GM10266 (cell line): ENCODE results near the gene CDH22.

Experiments
- DNase-seq: peaks from one replicate; pipeline ENCODE4 v3.0.0; 2012; ENCODE audit errors: extremely low spot score
- TF ChIP-seq, protein P1 (sequence below): IDR thresholded peaks from 2 replicates; pipeline ENCODE4 v1.5.1; 2012; ENCODE audit warnings: mild to moderate bottlenecking, low read depth; ENCODE audit not compliant: control insufficient read depth, insufficient read depth; ENCODE audit errors: missing control alignments

Gene CDH22

DNA sequence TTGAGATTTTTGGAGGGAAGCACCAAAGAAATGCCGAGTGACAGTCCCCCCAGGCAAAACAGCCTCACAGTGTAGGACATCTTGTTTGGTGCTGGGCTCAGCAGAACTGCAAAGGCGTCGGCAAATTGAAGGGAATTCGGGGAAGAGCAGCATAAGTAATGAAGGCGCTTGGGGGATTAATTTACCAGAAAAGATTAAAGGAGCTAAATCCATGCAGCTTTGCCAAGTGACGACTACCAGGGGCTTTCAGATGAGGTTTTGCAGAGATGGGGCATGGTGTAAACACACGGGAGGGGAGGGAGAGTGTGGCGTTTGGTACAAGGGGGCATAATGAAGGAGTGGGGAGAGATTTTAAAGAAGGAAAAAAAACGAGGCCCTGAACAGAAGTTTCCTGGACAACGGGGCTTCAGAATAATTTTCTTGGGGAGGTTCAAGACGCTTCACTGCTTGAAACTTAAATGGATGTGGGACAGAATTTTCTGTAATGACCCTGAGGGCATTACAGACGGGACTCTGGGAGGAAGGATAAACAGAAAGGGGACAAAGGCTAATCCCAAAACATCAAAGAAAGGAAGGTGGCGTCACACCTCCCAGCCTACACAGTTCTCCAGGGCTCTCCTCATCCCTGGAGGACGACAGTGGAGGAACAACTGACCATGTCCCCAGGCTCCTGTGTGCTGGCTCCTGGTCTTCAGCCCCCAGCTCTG is 45.4 kb upstream of the CDH22 start:
- DNase-seq: no peak
- TF ChIP-seq, protein P1, sequence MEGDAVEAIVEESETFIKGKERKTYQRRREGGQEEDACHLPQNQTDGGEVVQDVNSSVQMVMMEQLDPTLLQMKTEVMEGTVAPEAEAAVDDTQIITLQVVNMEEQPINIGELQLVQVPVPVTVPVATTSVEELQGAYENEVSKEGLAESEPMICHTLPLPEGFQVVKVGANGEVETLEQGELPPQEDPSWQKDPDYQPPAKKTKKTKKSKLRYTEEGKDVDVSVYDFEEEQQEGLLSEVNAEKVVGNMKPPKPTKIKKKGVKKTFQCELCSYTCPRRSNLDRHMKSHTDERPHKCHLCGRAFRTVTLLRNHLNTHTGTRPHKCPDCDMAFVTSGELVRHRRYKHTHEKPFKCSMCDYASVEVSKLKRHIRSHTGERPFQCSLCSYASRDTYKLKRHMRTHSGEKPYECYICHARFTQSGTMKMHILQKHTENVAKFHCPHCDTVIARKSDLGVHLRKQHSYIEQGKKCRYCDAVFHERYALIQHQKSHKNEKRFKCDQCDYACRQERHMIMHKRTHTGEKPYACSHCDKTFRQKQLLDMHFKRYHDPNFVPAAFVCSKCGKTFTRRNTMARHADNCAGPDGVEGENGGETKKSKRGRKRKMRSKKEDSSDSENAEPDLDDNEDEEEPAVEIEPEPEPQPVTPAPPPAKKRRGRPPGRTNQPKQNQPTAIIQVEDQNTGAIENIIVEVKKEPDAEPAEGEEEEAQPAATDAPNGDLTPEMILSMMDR: no peak

DNA sequence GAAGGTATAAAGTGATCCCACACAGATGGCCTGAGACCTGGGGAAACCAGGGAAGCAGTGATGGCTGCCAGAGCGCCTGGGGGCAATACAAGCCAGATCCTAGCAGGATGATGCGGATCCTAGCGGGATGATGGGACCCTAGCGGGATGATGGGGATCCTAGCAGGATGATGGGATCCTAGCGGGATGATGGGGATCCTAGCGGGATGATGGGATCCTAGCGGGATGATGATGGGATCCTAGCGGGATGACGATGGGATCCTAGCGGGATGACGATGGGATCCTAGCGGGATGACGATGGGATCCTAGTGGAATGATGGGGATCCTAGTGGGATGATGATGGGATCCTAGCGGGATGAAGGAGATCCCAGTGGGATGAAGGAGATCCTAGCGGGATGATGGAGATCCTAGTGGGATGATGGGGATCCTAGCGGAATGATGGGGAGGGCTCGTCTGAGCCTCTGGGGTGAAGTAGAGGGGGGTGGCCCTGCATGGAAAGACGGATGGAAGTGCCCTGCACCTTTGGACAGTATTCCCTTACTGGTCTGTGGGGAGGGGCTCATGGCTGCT is 44.2 kb upstream of the CDH22 start:
- DNase-seq: no peak
- TF ChIP-seq, protein P1: no peak

GRCh38 chr20:46351357-46352058 is 43.2 kb upstream of the CDH22 start:
- DNase-seq: peak; percentile 62

GRCh38 chr20:46350986-46351267 is 42.6 kb upstream of the CDH22 start:
- DNase-seq: no peak
- TF ChIP-seq, protein P1: no peak

More at GRCh38 chr20:46351357-46352058, 43.2 kb upstream of the CDH22 start:
- TF ChIP-seq, protein P1: no peak

- DNase-seq: peak; percentile 76
- TF ChIP-seq, protein P1: no peak
Observed at GRCh38 chr20:46350201-46350985, 42.1 kb upstream of the CDH22 start.

DNA sequence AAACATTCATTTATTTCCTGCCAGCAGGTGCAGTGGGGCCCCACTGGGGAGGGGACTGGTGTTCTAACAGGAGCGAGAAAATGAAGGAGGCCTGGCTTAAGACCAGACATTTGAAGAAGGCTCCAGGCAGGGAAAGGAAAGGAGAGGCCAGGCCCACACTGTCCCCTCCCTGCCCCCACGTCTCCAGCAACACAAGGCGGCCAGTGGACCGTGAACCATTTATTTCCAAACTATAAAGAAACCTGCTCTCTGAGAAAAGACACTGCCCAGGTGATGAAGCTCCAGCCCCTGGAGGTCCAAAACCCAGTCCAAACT is 41.4 kb upstream of the CDH22 start:
- TF ChIP-seq, protein P1: no peak
- DNase-seq: no peak

- peak; percentile 58 for DNase-seq
- TF ChIP-seq, protein P1: peak; percentile 79
Observed at GRCh38 chr20:46349035-46349741, 40.9 kb upstream of the CDH22 start.
